WERI-Rb-1 (cell line): ENCODE data around the gene TMPRSS12.
"Not testable (repeated sequence)": the region's sequence is repeated elsewhere in the genome, so short reads cannot be mapped to it uniquely, and the experiment has no call there.

Experiments
- DNase-seq: peaks from one replicate; pipeline ENCODE4 v3.0.0-alpha.2; 2020
- H3K27ac ChIP-seq: fragments of 250-450 bp; sonication (Bioruptor Pico); 2 replicates; pipeline ENCODE4 v1.5.1; 2020; ENCODE audit warnings: mild to moderate bottlenecking, moderate library complexity
- H3K27me3 ChIP-seq: fragments of 250-450 bp; sonication (Bioruptor Pico); 2 replicates; pipeline ENCODE4 v1.5.1; 2021; ENCODE audit warnings: mild to moderate bottlenecking, low read depth, moderate library complexity; ENCODE audit not compliant: insufficient read depth, severe bottlenecking
- H3K36me3 ChIP-seq: fragments of 250-450 bp; sonication (Bioruptor Pico); 2 replicates; pipeline ENCODE4 v1.5.1; 2020; ENCODE audit warnings: mild to moderate bottlenecking, moderate library complexity
- H3K4me3 ChIP-seq: 2 replicates; pipeline ENCODE4 v1.5.1; 2011; ENCODE audit warnings: low read depth, mild to moderate bottlenecking, control low read depth, low read length
- H3K9me3 ChIP-seq: fragments of 250-450 bp; sonication (Bioruptor Pico); 2 replicates; pipeline ENCODE4 v1.5.1; 2021; ENCODE audit warnings: mild to moderate bottlenecking, moderate library complexity; ENCODE audit not compliant: severe bottlenecking
- CTCF ChIP-seq: IDR thresholded peaks from 2 replicates; pipeline ENCODE4 v1.5.1; 2011; ENCODE audit warnings: low read depth, mild to moderate bottlenecking, control low read depth, inconsistent platforms, low read length

TMPRSS12 gene

GRCh38 chr12:50820177-50820576 lies 22.5 kb upstream of the TMPRSS12 start:
- Histone ChIP-seq H3K4me3 (no peak overlapping the region), H3K9me3 (no peaks in the 10 kb centered on the region), H3K36me3 (peaks cover 30% of the 10 kb centered on the region), H3K27ac (no peak overlapping the region), H3K27me3 (no peaks in the 10 kb centered on the region)
- DNase-seq, result no peak
- no peak for TF ChIP-seq CTCF

- no peaks in the 10 kb centered on the region for H3K9me3 ChIP-seq
- no peak overlapping the region for H3K4me3 ChIP-seq
- peaks cover 14% of the 10 kb centered on the region for H3K36me3 ChIP-seq
- no peak overlapping the region for H3K27ac ChIP-seq
- H3K27me3 ChIP-seq, result no peaks in the 10 kb centered on the region
- no peak for DNase-seq
- TF ChIP-seq CTCF, result no peak
Observed at GRCh38 chr12:50822082-50822481, 20.6 kb upstream of the TMPRSS12 start.

GRCh38 chr12:50823724-50824123 lies 19.0 kb upstream of the TMPRSS12 start:
- H3K27me3 ChIP-seq, H3K27ac ChIP-seq, H3K36me3 ChIP-seq, DNase-seq, H3K4me3 ChIP-seq, H3K9me3 ChIP-seq: not testable (repeated sequence)

GRCh38 chr12:50824914-50825313 lies 17.8 kb upstream of the TMPRSS12 start:
- Histone ChIP-seq H3K27ac (no peak overlapping the region), H3K4me3 (no peak overlapping the region), H3K9me3 (no peaks in the 10 kb centered on the region), H3K36me3 (no peaks in the 10 kb centered on the region), H3K27me3 (no peaks in the 10 kb centered on the region)
- DNase-seq, result no peak
- TF ChIP-seq CTCF, result no peak

- no peaks in the 10 kb centered on the region for H3K27me3 ChIP-seq
- no peak overlapping the region for H3K4me3 ChIP-seq
- no peak overlapping the region for H3K27ac ChIP-seq
- TF ChIP-seq CTCF, result no peak
- DNase-seq, result no peak
- H3K36me3 ChIP-seq, result no peaks in the 10 kb centered on the region
- H3K9me3 ChIP-seq, result no peaks in the 10 kb centered on the region
Observed at GRCh38 chr12:50825372-50825838, 17.3 kb upstream of the TMPRSS12 start.

- Histone ChIP-seq H3K36me3 (no peaks in the 10 kb centered on the region), H3K27ac (no peak overlapping the region), H3K4me3 (no peak overlapping the region), H3K9me3 (no peaks in the 10 kb centered on the region), H3K27me3 (no peaks in the 10 kb centered on the region)
- no peak for DNase-seq
- no peak for TF ChIP-seq CTCF
Observed at GRCh38 chr12:50828121-50828520, 14.6 kb upstream of the TMPRSS12 start.
